ENCODE results near the gene PDE8B. TPM values are rescaled to one million over a fixed set of nuclear protein-coding genes. Genes with fewer than 3 reads are reported as not detected.

The PDE8B gene
- total RNA-seq, 1 experiment from 2014 or later = 0.07 TPM

DNA sequence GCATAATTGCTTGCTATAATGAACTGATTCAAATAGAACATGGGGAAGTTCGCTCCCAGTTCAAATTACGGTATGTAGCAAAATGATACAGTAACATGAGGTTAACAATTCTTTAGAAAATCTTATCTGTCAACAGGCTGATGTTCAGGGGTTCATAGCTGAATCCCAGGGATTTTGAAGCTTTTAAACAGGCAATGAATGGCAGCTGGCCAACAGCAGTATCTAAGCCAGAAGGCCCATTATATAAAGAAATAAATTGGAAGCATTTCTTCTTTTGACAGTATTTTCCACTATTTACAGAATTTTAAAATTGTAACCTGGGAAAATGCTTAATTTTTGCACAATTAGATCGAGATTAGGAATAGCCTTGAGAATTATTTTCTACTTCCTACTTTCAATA is 126.8 kb downstream of the PDE8B start:
- no peak overlapping the region for H3K23ac ChIP-seq (ENCODE audit: insufficient read length, low read depth, low read length)
- no peaks in the 10 kb centered on the region for H3K79me1 ChIP-seq (ENCODE audit: insufficient read depth, low read depth, low read length, poor library complexity, severe bottlenecking)
- WGBS (ENCODE audit: extremely low coverage, insufficient read length, low lambda C conversion rate) = no CpG with 5 or more reads among the region's 3 CpGs
- H3K4me1 ChIP-seq (ENCODE audit: insufficient read depth, low read length) = peaks cover 4% of the 10 kb centered on the region; the same call in 1 of the 2 replicates
- H3K27me3 ChIP-seq (ENCODE audit: insufficient read depth, low read length) = no peaks in the 10 kb centered on the region
- H3K9ac ChIP-seq (ENCODE audit: extremely low read depth, insufficient read length, low read length) = no peak overlapping the region
- no peak overlapping the region for H2BK15ac ChIP-seq (ENCODE audit: low read depth, low read length)
- H4K5ac ChIP-seq (ENCODE audit: insufficient read length, low read depth, low read length) = no peak overlapping the region
- no peaks in the 10 kb centered on the region for H4K20me1 ChIP-seq (ENCODE audit: control insufficient read depth, insufficient read depth, insufficient read length)
- no peak overlapping the region for H2BK5ac ChIP-seq (ENCODE audit: insufficient read length, low read length)
- 0 out of 2 replicates have a peak, but pooled peaks cover 2% of the 10 kb centered on the region for H3K27me3 Mint-ChIP-seq (ENCODE audit: low read depth)
- H3K4ac ChIP-seq (ENCODE audit: low read depth, low read length) = no peak overlapping the region
- TF ChIP-seq, protein P1, sequence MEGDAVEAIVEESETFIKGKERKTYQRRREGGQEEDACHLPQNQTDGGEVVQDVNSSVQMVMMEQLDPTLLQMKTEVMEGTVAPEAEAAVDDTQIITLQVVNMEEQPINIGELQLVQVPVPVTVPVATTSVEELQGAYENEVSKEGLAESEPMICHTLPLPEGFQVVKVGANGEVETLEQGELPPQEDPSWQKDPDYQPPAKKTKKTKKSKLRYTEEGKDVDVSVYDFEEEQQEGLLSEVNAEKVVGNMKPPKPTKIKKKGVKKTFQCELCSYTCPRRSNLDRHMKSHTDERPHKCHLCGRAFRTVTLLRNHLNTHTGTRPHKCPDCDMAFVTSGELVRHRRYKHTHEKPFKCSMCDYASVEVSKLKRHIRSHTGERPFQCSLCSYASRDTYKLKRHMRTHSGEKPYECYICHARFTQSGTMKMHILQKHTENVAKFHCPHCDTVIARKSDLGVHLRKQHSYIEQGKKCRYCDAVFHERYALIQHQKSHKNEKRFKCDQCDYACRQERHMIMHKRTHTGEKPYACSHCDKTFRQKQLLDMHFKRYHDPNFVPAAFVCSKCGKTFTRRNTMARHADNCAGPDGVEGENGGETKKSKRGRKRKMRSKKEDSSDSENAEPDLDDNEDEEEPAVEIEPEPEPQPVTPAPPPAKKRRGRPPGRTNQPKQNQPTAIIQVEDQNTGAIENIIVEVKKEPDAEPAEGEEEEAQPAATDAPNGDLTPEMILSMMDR (conservative IDR thresholded peaks at IDR 0.05) = no peak
- no peak overlapping the region for H2AFZ ChIP-seq (ENCODE audit: low read length)
- H3K36me3 Mint-ChIP-seq (ENCODE audit: insufficient read depth in 1 of 3, low read depth in 3 of 3) = no peaks in the 10 kb centered on the region
- no peak overlapping the region for H2AK5ac ChIP-seq (ENCODE audit: insufficient read length, low read length)
- H3T11ph ChIP-seq (ENCODE audit: low read length) = no peak overlapping the region
- H2BK12ac ChIP-seq (ENCODE audit: insufficient read length, low read depth, low read length) = no peak overlapping the region
- H3K79me2 ChIP-seq (ENCODE audit: insufficient read depth, low read length) = no peaks in the 10 kb centered on the region
- H2BK20ac ChIP-seq (ENCODE audit: low read depth, low read length, poor library complexity, severe bottlenecking) = no peak overlapping the region
- H3K56ac ChIP-seq (ENCODE audit: insufficient read length, low read depth, low read length) = no peak overlapping the region
- H3K4me1 Mint-ChIP-seq = peaks cover 13 to 32% of the 10 kb centered on the region in 2 experiments
- H3K23me2 ChIP-seq (ENCODE audit: insufficient read length, low read depth, low read length, poor library complexity, severe bottlenecking) = no peaks in the 10 kb centered on the region
- no peak overlapping the region for H2BK120ac ChIP-seq (ENCODE audit: low read depth, low read length, poor library complexity, severe bottlenecking)
- H3K18ac ChIP-seq (ENCODE audit: insufficient read length, low read depth, low read length) = no peak overlapping the region
- H3K9me3 ChIP-seq (ENCODE audit: control insufficient read depth, low read depth, low read length) = no peaks in the 10 kb centered on the region
- no peaks in the 10 kb centered on the region for H3K9me3 Mint-ChIP-seq
- H3K4me2 ChIP-seq (ENCODE audit: insufficient read depth, insufficient read length, low read length) = no peak overlapping the region
- H3K4me3 Mint-ChIP-seq = no peak overlapping the region
- no peak for DNase-seq
- no peak overlapping the region for H3K27ac ChIP-seq (ENCODE audit: insufficient read length, low read depth, low read length)
- no peak overlapping the region for H4K8ac ChIP-seq (replicated peaks; ENCODE audit: insufficient read length, low read depth, low read length)
- H4K91ac ChIP-seq (ENCODE audit: insufficient read length, low read depth, low read length) = no peak overlapping the region
- no peak overlapping the region; a peak in 1 of 7 replicates for H3K27ac Mint-ChIP-seq
- H3K14ac ChIP-seq (ENCODE audit: insufficient read depth, low read length) = no peak overlapping the region
